ENCODE data around the gene ARSB.

The ARSB gene

GRCh38 chr5:78792345-78793055 is 192.6 kb downstream of the ARSB start:
- no peak overlapping the region for H3K9ac ChIP-seq (ENCODE audit: low read length)
- no peaks in the 10 kb centered on the region for H3K79me2 ChIP-seq (ENCODE audit: low read length)
- no peaks in the 10 kb centered on the region for H3K27me3 ChIP-seq (ENCODE audit: low read depth, low read length)
- peak overlapping the region; percentile 41 for H3K4me2 ChIP-seq (ENCODE audit: low read length)
- no peak overlapping the region for H3K27ac ChIP-seq (ENCODE audit: low read length)
- H3K4me1 ChIP-seq (ENCODE audit: low read length): peaks cover 25% of the 10 kb centered on the region
- H4K20me1 ChIP-seq (ENCODE audit: insufficient read depth, low read length): no peaks in the 10 kb centered on the region
- no peaks in the 10 kb centered on the region for H3K36me3 ChIP-seq (replicated peaks; ENCODE audit: low read depth, low read length)
- no peaks in the 10 kb centered on the region for H3K9me3 ChIP-seq (ENCODE audit: insufficient read depth, low read length)
- no peak overlapping the region for H2AFZ ChIP-seq (ENCODE audit: low read depth, low read length)
- H3K4me3 ChIP-seq (ENCODE audit: low read length): no peak overlapping the region
- TF ChIP-seq CTCF (IDR thresholded peaks at IDR 0.05; ENCODE audit: low read depth, low read length) (no peak), EZH2phosphoT487 (IDR thresholded peaks at IDR 0.05; ENCODE audit: low read depth) (no peak)

DNA sequence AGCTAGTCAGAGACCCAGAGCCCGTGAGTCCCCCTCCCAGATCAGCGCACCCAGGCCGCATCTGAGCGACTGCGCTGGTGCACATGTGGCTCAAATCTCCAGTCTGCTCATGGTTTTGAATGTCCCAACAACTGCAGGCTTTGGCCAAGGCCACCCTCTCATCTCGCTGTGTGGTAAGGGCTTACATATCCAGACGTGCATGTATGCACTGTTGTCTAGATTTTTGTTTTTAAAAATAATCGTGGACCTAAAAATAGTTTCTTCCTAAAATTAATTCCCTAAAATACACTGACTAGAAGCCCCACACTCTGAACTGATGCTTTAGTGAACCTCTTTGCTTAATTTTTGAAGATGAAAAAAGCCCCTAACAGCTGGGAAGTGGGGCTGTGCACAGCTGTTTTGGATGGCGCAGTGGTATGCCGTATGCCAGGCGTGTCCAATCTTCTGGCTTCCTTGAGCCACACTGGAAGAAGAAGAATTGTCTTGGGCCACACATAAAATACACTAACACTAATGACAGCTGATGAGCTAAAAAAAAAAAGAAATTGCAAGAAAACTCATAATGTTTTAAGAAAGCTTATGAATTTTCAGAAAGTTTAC is 193.5 kb downstream of the ARSB start:
- Histone ChIP-seq H3K79me2 (ENCODE audit: low read length) (no peaks in the 10 kb centered on the region), H3K4me3 (ENCODE audit: low read length) (no peak overlapping the region), H3K27me3 (ENCODE audit: low read depth, low read length) (no peaks in the 10 kb centered on the region), H3K9me3 (ENCODE audit: insufficient read depth, low read length) (no peaks in the 10 kb centered on the region), H3K4me2 (ENCODE audit: low read length) (no peak overlapping the region), H2AFZ (ENCODE audit: low read depth, low read length) (no peak overlapping the region), H3K27ac (ENCODE audit: low read length) (no peak overlapping the region), H3K9ac (ENCODE audit: low read length) (no peak overlapping the region), H4K20me1 (ENCODE audit: insufficient read depth, low read length) (no peaks in the 10 kb centered on the region), H3K36me3 (replicated peaks; ENCODE audit: low read depth, low read length) (no peaks in the 10 kb centered on the region), H3K4me1 (ENCODE audit: low read length) (peaks cover 25% of the 10 kb centered on the region)
- no peak for TF ChIP-seq EZH2phosphoT487 (IDR thresholded peaks at IDR 0.05; ENCODE audit: low read depth)

DNA sequence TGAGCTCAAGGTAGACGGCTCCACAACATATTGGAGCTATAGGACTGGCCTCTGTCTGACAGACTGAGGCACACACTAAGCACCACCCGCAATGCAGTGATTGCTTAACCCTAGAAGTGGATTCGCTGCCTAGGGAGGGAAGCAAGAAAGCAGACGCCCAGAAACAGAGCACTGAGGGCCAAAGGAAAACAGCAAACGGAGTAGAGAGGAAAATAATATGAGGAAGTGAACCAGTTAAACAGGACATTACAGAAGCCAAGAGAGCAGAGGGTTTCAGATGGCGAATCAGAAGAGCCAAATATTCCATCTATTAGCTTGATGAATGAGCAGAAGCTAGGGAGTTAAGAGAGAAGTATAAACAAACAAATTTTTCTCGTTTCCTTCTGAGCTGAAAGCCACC is 197.3 kb downstream of the ARSB start:
- Histone ChIP-seq H2AFZ (ENCODE audit: low read depth, low read length) (no peak overlapping the region), H3K27me3 (ENCODE audit: low read depth, low read length) (no peaks in the 10 kb centered on the region), H3K27ac (ENCODE audit: low read length) (no peak overlapping the region), H3K9ac (ENCODE audit: low read length) (no peak overlapping the region), H3K4me1 (ENCODE audit: low read length) (peaks cover 14% of the 10 kb centered on the region), H3K4me3 (ENCODE audit: low read length) (no peak overlapping the region), H4K20me1 (ENCODE audit: insufficient read depth, low read length) (no peaks in the 10 kb centered on the region), H3K9me3 (ENCODE audit: insufficient read depth, low read length) (no peaks in the 10 kb centered on the region), H3K79me2 (ENCODE audit: low read length) (no peaks in the 10 kb centered on the region), H3K36me3 (replicated peaks; ENCODE audit: low read depth, low read length) (no peaks in the 10 kb centered on the region), H3K4me2 (ENCODE audit: low read length) (no peak overlapping the region)
- TF ChIP-seq EZH2phosphoT487 (IDR thresholded peaks at IDR 0.05; ENCODE audit: low read depth): no peak
- TF ChIP-seq CTCF (IDR thresholded peaks at IDR 0.05; ENCODE audit: low read depth, low read length): no peak

DNA sequence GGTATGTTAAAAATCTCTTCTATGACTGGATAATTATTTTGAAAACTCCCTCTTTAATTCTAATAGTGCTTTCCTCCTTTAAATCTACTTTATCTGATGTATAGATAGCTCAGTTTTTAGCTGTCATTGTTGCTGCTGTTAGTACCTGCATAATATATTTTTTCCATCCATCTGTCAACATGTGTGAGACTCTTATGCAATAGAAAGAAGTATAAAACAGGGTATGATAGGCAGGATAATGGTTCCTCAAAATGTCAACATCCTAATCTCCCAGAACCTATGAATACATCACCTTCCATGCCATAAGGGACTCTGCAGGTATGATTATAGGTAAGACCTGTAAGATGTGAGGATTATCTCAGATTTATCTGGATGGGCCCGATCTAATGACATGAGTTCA is 199.7 kb downstream of the ARSB start:
- TF ChIP-seq EZH2phosphoT487 (IDR thresholded peaks at IDR 0.05; ENCODE audit: low read depth): no peak
- TF ChIP-seq CTCF (IDR thresholded peaks at IDR 0.05; ENCODE audit: low read depth, low read length): no peak
- Histone ChIP-seq H3K27me3 (ENCODE audit: low read depth, low read length) (no peaks in the 10 kb centered on the region), H3K4me2 (ENCODE audit: low read length) (no peak overlapping the region), H3K36me3 (replicated peaks; ENCODE audit: low read depth, low read length) (no peaks in the 10 kb centered on the region), H3K27ac (ENCODE audit: low read length) (no peak overlapping the region), H3K4me1 (ENCODE audit: low read length) (peaks cover 4% of the 10 kb centered on the region; the same call in 1 of the 2 replicates), H3K9me3 (ENCODE audit: insufficient read depth, low read length) (no peaks in the 10 kb centered on the region), H4K20me1 (ENCODE audit: insufficient read depth, low read length) (no peaks in the 10 kb centered on the region), H3K79me2 (ENCODE audit: low read length) (no peaks in the 10 kb centered on the region), H2AFZ (ENCODE audit: low read depth, low read length) (no peak overlapping the region), H3K4me3 (ENCODE audit: low read length) (no peak overlapping the region), H3K9ac (ENCODE audit: low read length) (no peak overlapping the region)
